DND-41 (cell line): ENCODE results near the gene LCE2B.
A peak's percentile ranks its signal among the peaks of the same experiment; 100 is the strongest.

Experiments used
- ATAC-seq: fragments of 200-7000 bp; cut with Tn5 transposase; 3 replicates; pipeline ENCODE4 v1.9.1; 2021; ENCODE audit warnings: low read depth; ENCODE audit not compliant: insufficient read depth
- DNase-seq: peaks from one replicate; pipeline ENCODE4 v3.0.0-alpha.2; 2020
- H2AFZ ChIP-seq: 2 replicates; pipeline ENCODE4 v1.6.0; 2012; ENCODE audit warnings: low read depth, low read length
- H3K27ac ChIP-seq: 2 replicates; pipeline ENCODE4 v1.5.1; 2012; ENCODE audit warnings: low read length, inconsistent platforms
- H3K27me3 ChIP-seq: fragments of 200-600 bp; sonication (generic); 2 replicates; pipeline ENCODE4 v1.6.0; 2012; ENCODE audit warnings: low read length, mild to moderate bottlenecking, inconsistent platforms; ENCODE audit not compliant: insufficient read depth, poor library complexity
- H3K36me3 ChIP-seq: 2 replicates; pipeline ENCODE4 v1.5.1; 2012; ENCODE audit warnings: low read length, inconsistent platforms; ENCODE audit not compliant: insufficient read depth
- H3K4me1 ChIP-seq: 2 replicates; pipeline ENCODE4 v1.5.1; 2012; ENCODE audit warnings: mild to moderate bottlenecking, low read length; ENCODE audit not compliant: insufficient read depth
- H3K4me2 ChIP-seq: 2 replicates; pipeline ENCODE4 v1.6.0; 2012; ENCODE audit warnings: mild to moderate bottlenecking, moderate library complexity, low read length, inconsistent platforms; ENCODE audit not compliant: insufficient read depth
- H3K4me3 ChIP-seq, 2 experiments: fragments of 200-600 bp in 1 of 2; shearing (Covaris generic) in 1 of 2; 2 replicates each; pipeline ENCODE4 v1.5.1; 2012 to 2016; ENCODE audit warnings: inconsistent platforms in 2 of 2, low read length in 2 of 2, mild to moderate bottlenecking in 2 of 2, low read depth in 1 of 2, moderate library complexity in 1 of 2
- H3K79me2 ChIP-seq: 2 replicates; pipeline ENCODE4 v1.6.0; 2012; ENCODE audit warnings: low read length, inconsistent platforms; ENCODE audit not compliant: insufficient read depth
- H3K9ac ChIP-seq: 2 replicates; pipeline ENCODE4 v1.6.0; 2012; ENCODE audit warnings: low read depth, mild to moderate bottlenecking, inconsistent platforms, low read length, moderate library complexity
- H3K9me3 ChIP-seq: 2 replicates; pipeline ENCODE4 v1.5.1; 2012; ENCODE audit warnings: low read length, moderate library complexity, mild to moderate bottlenecking, inconsistent platforms; ENCODE audit not compliant: insufficient read depth, severe bottlenecking
- H4K20me1 ChIP-seq: 2 replicates; pipeline ENCODE4 v1.6.0; 2012; ENCODE audit warnings: low read length; ENCODE audit not compliant: insufficient read depth
- EZH2 ChIP-seq: IDR thresholded peaks from 3 replicates; pipeline ENCODE4 v1.6.1; 2012; ENCODE audit warnings: borderline replicate concordance, low read depth, mild to moderate bottlenecking, moderate library complexity, low read length, inconsistent platforms; ENCODE audit not compliant: severe bottlenecking
- TF ChIP-seq, protein P1 (sequence below): IDR thresholded peaks from 2 replicates; pipeline ENCODE4 v1.5.1; 2012; ENCODE audit warnings: borderline replicate concordance, low read length, moderate library complexity, mild to moderate bottlenecking; ENCODE audit not compliant: poor library complexity, severe bottlenecking; ENCODE audit errors: extremely low read depth

Gene LCE2B

DNA sequence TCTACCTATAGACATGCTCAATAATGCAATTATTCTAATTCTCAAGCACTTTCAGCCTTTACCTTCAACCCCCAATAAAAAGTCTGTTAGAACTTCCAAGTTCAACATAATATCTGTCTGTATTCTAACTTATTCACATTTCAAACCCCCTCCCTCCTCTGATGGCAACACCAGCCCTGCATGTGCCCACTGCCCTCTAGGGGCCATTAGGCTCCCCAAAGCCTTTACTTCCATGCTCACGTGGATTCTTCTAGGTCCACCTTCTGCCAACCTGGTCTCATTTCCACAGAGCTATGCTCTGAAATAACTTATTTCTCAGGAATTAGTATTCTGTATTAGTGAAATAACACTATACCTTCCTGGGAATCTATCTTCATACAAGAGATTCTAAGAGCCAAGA, 49.7 kb downstream of the LCE2B start:
- no peak overlapping the region for H3K4me3 ChIP-seq
- H2AFZ ChIP-seq = no peak overlapping the region
- no peak overlapping the region for H3K9ac ChIP-seq
- no peaks in the 10 kb centered on the region for H3K4me1 ChIP-seq
- no peak overlapping the region for H3K27ac ChIP-seq
- H3K9me3 ChIP-seq = no peaks in the 10 kb centered on the region
- H3K36me3 ChIP-seq = no peaks in the 10 kb centered on the region
- H3K4me2 ChIP-seq = no peak overlapping the region
- peaks cover 16% of the 10 kb centered on the region for H3K27me3 ChIP-seq
- no peaks in the 10 kb centered on the region for H4K20me1 ChIP-seq
- no peaks in the 10 kb centered on the region for H3K79me2 ChIP-seq
- no peak for DNase-seq
- ATAC-seq = no peak
- no peak for TF ChIP-seq EZH2
- TF ChIP-seq, protein P1, sequence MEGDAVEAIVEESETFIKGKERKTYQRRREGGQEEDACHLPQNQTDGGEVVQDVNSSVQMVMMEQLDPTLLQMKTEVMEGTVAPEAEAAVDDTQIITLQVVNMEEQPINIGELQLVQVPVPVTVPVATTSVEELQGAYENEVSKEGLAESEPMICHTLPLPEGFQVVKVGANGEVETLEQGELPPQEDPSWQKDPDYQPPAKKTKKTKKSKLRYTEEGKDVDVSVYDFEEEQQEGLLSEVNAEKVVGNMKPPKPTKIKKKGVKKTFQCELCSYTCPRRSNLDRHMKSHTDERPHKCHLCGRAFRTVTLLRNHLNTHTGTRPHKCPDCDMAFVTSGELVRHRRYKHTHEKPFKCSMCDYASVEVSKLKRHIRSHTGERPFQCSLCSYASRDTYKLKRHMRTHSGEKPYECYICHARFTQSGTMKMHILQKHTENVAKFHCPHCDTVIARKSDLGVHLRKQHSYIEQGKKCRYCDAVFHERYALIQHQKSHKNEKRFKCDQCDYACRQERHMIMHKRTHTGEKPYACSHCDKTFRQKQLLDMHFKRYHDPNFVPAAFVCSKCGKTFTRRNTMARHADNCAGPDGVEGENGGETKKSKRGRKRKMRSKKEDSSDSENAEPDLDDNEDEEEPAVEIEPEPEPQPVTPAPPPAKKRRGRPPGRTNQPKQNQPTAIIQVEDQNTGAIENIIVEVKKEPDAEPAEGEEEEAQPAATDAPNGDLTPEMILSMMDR = peak; percentile 47
